Activated T-cell treated with anti-CD3 and anti-CD28 coated beads for 24 hours (primary cell): ENCODE results near the gene TSHR.
"Not testable (repeated sequence)": the region's sequence is repeated elsewhere in the genome, so short reads cannot be mapped to it uniquely, and the experiment has no call there.

Source experiments
- DNase-seq: peaks from one replicate; pipeline ENCODE4 v3.0.0-alpha.2; 2020; ENCODE audit warnings: low read depth

TSHR gene

GRCh38 chr14:80951491-80951890, 3.9 kb upstream of the TSHR start:
- no peak for DNase-seq

- DNase-seq: not testable (repeated sequence)
Observed at GRCh38 chr14:80953211-80953610, 2.2 kb upstream of the TSHR start.

- peak; percentile 67 for DNase-seq
Observed at GRCh38 chr14:80954687-80955299, 628 bp upstream of the TSHR start.

- no peak for DNase-seq
Observed at GRCh38 chr14:80956102-80956501, 681 bp downstream of the TSHR start.

- DNase-seq: no peak
Observed at GRCh38 chr14:80956922-80957321, 1.5 kb downstream of the TSHR start.

- DNase-seq: no peak
Observed at GRCh38 chr14:80957613-80958012, 2.2 kb downstream of the TSHR start.

- DNase-seq: no peak
Observed at GRCh38 chr14:80958226-80958625, 2.8 kb downstream of the TSHR start.

- no peak for DNase-seq
Observed at GRCh38 chr14:80958939-80959338, 3.5 kb downstream of the TSHR start.

GRCh38 chr14:80959496-80959895, 4.1 kb downstream of the TSHR start:
- DNase-seq: peak; percentile 42

GRCh38 chr14:80965037-80965436, 9.6 kb downstream of the TSHR start:
- DNase-seq: no peak

GRCh38 chr14:80973931-80974641, 18.7 kb downstream of the TSHR start:
- no peak for DNase-seq

- no peak for DNase-seq
Observed at GRCh38 chr14:80974679-80975078, 19.3 kb downstream of the TSHR start.

- no peak for DNase-seq
Observed at GRCh38 chr14:80977221-80977620, 21.8 kb downstream of the TSHR start.

- no peak for DNase-seq
Observed at GRCh38 chr14:80978403-80978802, 23.0 kb downstream of the TSHR start.

GRCh38 chr14:80979951-80980350, 24.5 kb downstream of the TSHR start:
- no peak for DNase-seq

- DNase-seq: no peak
Observed at GRCh38 chr14:80981156-80981555, 25.7 kb downstream of the TSHR start.

- no peak for DNase-seq
Observed at GRCh38 chr14:80981673-80982072, 26.3 kb downstream of the TSHR start.

GRCh38 chr14:80982711-80983110, 27.3 kb downstream of the TSHR start:
- no peak for DNase-seq

GRCh38 chr14:80987235-80988032, 32.0 kb downstream of the TSHR start:
- peak; percentile 54 for DNase-seq

- no peak for DNase-seq
Observed at GRCh38 chr14:80988192-80988591, 32.8 kb downstream of the TSHR start.

- no peak for DNase-seq
Observed at GRCh38 chr14:80988735-80989429, 33.5 kb downstream of the TSHR start.

GRCh38 chr14:80992580-80992979, 37.2 kb downstream of the TSHR start:
- DNase-seq: no peak
